SHP77 (cell line): ENCODE data around the gene TOX3.

Source experiments
- DNase-seq, 2 experiments: peaks; one replicate each; lab custom pipeline; 2025; lab: John Stamatoyannopoulos, UW

Gene TOX3

DNA sequence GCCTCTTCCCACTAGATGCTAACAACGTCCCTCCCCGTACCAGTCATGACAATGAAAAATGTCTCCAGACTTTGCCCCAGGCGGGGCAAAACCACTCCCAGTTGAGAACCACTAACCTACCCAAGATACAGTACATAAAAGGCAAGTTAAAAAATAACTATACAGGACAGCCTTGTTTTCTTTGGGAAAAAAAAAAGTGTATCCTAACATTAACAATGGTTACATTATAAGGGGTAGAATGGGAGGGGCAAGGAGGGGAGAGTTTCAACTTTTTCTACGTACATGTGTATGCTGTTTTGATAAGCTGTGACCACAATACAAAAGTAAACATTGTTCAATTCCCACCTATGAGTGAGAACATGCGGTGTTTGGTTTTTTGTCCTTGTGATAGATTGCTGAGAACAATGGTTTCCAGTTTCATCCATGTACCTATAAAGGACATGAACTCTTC, 94.9 kb downstream of the TOX3 start:
- no peak for DNase-seq

DNA sequence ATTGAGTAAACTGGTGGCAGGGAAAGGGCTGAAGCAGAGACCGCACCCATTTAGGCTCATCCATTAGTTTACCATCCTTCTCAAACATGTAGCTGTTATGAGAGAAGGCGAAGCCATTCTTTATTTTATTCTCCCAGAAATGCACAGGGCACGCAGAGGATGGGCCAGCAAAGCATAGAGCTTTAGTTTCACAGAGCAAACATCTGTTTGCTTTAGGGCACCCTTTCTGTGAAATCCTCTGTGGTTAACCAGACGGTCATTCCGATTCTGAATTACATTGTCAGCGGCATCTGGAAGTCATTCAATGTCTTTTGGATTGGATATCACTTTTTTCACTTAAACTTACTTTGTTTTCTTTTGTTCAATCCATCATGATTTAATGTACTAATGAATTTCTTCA, 96.0 kb downstream of the TOX3 start:
- no peak for DNase-seq

GRCh38 chr16:52450241-52450640, 96.7 kb downstream of the TOX3 start:
- DNase-seq: no peak

DNA sequence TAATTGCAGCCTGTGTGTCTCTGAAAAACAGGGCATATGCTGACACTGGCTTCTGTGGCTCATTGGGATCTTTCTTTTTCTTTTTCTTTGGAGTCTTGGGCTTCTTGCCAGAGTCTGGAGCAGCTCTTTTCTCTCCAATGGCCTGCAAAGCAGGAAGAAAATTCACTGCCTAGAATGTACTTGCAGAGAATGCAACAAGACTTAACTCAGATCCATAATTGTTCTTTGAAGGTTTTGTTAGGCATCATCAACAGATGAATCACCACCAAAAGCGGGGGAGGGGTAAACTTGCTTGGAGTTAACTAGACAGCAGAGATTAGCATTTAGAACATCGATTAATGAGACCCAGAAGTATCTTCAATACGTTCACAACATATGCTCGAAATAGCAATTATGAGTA, 100.9 kb downstream of the TOX3 start:
- DNase-seq: no peak

DNA sequence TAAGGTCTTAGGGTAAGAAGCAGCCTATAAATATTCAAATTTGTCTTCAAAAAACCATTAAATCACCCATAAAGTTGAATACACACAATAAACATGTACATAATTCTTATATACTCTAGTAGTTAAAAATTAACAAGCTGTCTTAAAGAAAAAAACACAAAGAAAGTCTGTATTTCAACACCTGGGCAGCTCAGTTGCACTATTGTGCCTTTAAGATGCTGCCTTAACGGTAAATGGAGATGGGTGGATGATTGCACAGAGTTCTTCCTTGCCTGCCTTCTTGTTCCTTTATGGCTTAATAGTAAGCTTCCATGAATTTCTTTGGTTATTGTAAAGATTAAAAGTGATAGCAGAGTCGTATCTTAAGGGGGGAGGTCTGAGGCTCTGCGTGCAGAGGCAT, 105.1 kb downstream of the TOX3 start:
- DNase-seq: no peak

DNA sequence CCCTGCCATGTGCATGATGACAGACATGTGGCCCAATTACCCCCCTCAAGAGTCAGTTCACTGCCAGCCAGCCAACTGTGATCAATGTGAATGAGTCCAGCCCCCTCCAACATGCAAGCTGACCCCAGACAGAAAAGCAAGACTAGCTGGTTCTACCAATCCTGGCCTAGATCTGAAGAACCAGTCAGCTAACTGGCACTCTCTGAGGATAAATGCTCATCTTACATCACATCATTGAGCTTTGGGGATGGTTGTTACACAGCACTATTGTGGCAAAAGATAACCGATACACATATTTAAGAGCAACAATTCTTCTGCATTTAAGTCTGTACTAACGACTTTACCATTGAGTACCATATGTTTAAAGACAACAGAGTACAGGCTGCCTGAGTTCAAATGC, 106.7 kb downstream of the TOX3 start:
- no peak for DNase-seq

DNA sequence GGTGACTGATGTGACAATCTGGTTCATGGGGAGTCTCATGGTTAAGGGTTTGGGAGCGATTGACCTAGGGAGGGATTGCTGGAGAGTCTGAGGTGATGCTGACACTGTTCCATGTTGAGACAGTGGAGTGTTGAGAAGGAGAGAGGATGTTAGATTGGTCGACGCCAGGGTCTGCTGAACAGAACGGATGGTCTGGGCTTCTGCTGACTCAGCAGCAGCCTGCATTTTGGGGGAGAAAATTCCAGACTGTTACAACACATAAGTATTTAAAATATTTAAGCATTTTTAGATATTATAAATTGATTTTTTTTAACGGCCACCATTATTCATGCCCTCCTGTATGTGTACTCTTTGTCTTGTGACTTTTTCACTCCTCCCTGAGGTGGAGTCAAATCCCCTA, 107.2 kb downstream of the TOX3 start:
- DNase-seq: no peak

DNA sequence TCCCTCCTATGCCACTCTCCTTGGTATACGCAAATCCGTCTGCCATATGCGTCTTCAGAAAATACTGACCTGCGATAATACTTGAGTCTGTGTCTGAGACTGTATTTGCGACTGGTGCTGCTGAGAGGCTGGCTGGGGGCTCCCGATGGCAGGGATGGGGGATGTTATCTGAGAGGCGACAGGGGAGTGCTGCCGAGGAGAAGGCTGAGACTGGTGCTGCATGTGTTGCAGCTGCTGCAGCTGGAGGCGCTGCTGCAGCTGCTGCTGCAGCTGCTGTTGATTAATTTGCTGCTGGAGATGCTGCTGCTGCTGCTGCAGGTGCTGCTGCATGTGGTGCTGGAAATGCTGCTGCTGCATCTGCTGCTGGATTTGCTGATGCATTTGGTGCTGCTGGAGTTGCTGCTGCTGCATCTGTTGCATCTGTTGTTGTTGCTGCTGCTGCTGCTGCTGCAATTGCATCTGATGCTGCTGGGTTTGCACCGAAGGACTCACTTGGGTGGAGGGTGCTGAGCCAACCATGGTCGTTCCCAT, 107.7 kb downstream of the TOX3 start:
- DNase-seq: no peak

GRCh38 chr16:52437277-52437670, 109.7 kb downstream of the TOX3 start:
- DNase-seq: no peak

DNA sequence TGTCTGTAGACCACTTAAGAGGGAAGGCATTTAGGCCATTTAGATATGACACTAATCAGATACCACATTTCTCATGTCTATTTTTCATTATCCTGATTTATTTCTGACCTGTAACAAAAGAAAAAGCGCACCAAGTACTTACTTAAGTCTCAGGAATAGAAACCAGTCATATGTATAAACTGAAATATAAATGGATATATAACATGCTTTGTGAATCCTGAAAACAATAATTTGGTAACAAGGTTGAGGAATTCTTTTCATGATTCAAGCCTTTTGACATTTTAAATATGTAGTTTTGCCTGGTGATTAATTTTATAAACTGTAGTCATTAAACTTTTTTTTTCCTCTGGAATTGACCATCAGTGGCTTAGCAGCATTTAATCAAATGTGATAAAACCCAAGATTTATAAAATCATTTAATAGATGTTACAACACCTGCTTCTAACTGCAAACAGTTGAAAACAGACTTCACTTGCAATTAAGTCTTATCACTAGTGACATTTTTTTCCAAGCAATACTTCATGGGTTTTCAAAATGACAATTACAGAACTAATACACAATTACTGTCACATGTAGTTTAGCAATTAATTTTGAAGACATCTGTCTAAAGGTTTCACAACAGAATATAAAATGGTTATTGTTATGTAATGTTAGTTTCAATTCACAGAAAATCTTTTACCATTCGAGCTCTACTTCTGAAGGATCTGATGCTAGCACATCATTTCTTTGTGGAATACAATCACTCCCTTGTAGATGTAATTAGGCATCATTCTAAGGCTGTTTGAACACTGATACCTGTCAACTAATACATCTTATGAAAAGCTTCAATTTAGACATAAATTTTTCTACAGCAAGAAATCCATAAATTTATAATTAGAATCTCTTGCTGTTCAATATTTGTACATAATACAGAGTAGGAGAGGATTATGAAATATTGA, 110.3 kb downstream of the TOX3 start:
- DNase-seq: no peak

GRCh38 chr16:52434224-52434623, 112.7 kb downstream of the TOX3 start:
- DNase-seq: no peak

- DNase-seq: no peak
These were observed 113.3 kb downstream of the TOX3 start for GRCh38 chr16:52433643-52434042.

DNA sequence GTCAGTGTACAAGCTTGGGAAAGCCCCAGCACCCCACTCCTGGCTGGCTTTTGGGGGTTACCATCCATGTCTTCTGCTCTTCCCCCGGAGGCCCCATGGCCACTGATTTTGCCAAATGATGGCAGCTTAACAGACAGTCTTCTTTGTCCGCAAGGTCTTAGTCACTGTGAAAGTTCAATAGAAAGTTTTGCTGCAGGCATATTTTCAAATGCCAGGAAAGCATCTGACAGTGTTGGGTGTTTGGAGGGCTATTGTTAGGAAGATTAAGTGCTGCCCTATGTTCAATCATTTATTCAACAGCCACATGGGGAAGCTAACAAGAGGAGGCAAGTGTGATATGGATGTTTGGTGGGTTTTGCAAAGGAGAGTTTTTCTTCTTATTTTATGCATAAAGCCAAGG, 122.4 kb downstream of the TOX3 start:
- DNase-seq: no peak

- DNase-seq: no peak
These were observed 124.6 kb downstream of the TOX3 start for GRCh38 chr16:52422307-52422706.

GRCh38 chr16:52418201-52418600, 128.7 kb downstream of the TOX3 start:
- no peak for DNase-seq

GRCh38 chr16:52416888-52417287, 130.1 kb downstream of the TOX3 start:
- no peak for DNase-seq

DNA sequence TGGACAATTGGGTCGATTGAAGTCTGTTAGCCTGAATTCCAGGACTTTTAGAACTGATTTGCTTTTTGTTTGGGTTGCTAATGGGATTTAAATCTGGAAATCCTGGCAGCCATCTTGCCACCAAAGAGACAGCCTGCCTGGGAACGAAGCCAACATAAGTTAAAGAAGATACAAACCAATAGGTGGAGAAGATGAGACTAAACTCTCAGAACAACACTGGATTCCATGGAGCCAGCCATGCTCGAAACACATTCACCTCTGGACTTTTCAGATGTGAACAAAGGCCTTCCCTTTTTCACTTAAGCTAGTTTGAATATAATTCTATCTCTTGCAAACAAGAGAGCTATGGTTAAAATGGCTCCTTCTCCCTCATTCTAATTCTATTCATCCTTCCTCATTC, 135.9 kb downstream of the TOX3 start:
- no peak for DNase-seq

GRCh38 chr16:52408191-52408845, 138.6 kb downstream of the TOX3 start:
- peak; percentile 23 to 50 for DNase-seq

- no peak for DNase-seq
These were observed 139.2 kb downstream of the TOX3 start for GRCh38 chr16:52407778-52408177.

GRCh38 chr16:52405441-52405840, 141.5 kb downstream of the TOX3 start:
- no peak for DNase-seq

- DNase-seq: no peak
These were observed 142.4 kb downstream of the TOX3 start for GRCh38 chr16:52404546-52404945.

DNA sequence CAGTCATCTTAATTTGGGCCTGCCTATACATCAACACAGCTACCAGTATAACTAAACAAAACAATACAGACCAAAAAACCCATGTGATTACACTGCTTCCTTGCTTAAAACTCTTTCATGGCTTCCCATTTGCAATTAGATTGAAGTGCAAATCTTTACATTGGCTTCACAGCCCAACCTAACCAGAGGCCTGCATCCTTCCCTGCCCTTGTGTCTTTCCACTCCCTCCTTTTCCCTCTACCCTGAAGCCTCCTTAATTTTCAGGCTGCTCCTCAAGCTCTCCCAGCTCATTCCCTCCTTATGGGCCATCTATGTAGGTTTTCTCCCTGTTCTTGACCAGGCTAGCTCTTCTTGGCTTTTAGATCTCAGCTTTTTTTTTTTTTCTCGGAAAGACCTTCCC, 147.8 kb downstream of the TOX3 start:
- no peak for DNase-seq

- no peak for DNase-seq
These were observed 148.4 kb downstream of the TOX3 start for GRCh38 chr16:52398491-52398960.
